ENCODE data around the gene DPYD.

DNA sequence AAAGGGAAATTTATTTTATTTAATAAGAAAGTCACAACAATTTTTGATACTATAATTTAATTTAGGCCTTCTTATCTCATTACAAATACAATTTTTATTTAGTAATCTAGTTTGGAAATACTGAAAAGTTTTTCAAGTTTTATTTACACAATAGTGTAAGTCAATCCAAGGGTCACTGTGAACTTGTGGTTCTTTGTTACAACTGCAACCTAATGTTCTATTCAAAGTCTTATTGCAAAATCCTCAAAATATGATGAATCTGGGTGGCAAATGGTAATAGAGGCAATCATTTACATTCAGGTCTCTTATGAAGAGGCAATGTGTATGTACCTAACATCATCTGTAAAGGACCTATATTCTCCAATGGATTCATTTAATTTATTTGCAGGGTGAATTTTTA lies 421.2 kb downstream of the DPYD start:
- TF ChIP-seq POLR2A (IDR thresholded peaks at IDR 0.05) (no peak), CTCF (IDR thresholded peaks at IDR 0.05) (no peak)

Measured in uterus (tissue), 2 donors.